Skeletal muscle tissue (tissue), 4 donors: ENCODE results near the gene CXCL8. TPM values are rescaled to one million over a fixed set of nuclear protein-coding genes. Genes with fewer than 3 reads are reported as not detected.

Source experiments
- H3K27ac ChIP-seq: one replicate; pipeline ENCODE4 v1.7.0; 2013; ENCODE audit warnings: mild to moderate bottlenecking, low read depth, low read length, inconsistent platforms
- H3K27me3 ChIP-seq, 3 donors: one replicate each; pipeline ENCODE4 v1.7.0; 2013; ENCODE audit warnings: low read length in 3 of 3; ENCODE audit not compliant: control insufficient read depth in 3 of 3, insufficient read depth in 3 of 3
- H3K36me3 ChIP-seq, 3 donors: one replicate each; pipeline ENCODE4 v1.7.0; 2013; ENCODE audit warnings: low read length in 3 of 3; ENCODE audit not compliant: control insufficient read depth in 3 of 3, insufficient read depth in 3 of 3
- H3K4me1 ChIP-seq, 3 donors: one replicate each; pipeline ENCODE4 v1.7.0; 2013; ENCODE audit warnings: low read length in 3 of 3, mild to moderate bottlenecking in 3 of 3; ENCODE audit not compliant: control insufficient read depth in 3 of 3, insufficient read depth in 3 of 3
- H3K4me3 ChIP-seq, 3 donors: one replicate each; pipeline ENCODE4 v1.7.0; 2013; ENCODE audit warnings: low read length in 3 of 3
- H3K9ac ChIP-seq, 3 donors: one replicate each; pipeline ENCODE4 v1.7.0; 2013; ENCODE audit warnings: low read length in 3 of 3, mild to moderate bottlenecking in 3 of 3, moderate library complexity in 2 of 3, low read depth in 1 of 3
- H3K9me3 ChIP-seq, 3 donors: one replicate each; pipeline ENCODE4 v1.7.0; 2013; ENCODE audit warnings: low read length in 3 of 3; ENCODE audit not compliant: control insufficient read depth in 3 of 3
- total RNA-seq: library from RNA; depleted of rRNA; stranded (reverse); fragments of >200 nt; gene quantifications from one replicate; pipeline ENCODE4 v1.2.3, GENCODE V29; 2014
- donor health status: Osteomylitis.

Gene CXCL8
- total RNA-seq, 1 donor from 2014 or later, result 1.0 TPM

- Histone ChIP-seq H3K4me1 (peaks cover 2 to 11% (median 5%) of the 10 kb centered on the region in 3 donors), H3K9ac (no peak overlapping the region), H3K36me3 (no peaks in the 10 kb centered on the region), H3K27me3 (no peaks in the 10 kb centered on the region), H3K4me3 (no peak overlapping the region), H3K9me3 (no peaks in the 10 kb centered on the region), H3K27ac (peak overlapping the region; percentile 38)
These were observed 35.9 kb upstream of the CXCL8 start for GRCh38 chr4:73704314-73705055.

GRCh38 chr4:73705056-73705432 lies 35.3 kb upstream of the CXCL8 start:
- H3K27me3 ChIP-seq, result no peaks in the 10 kb centered on the region
- H3K9me3 ChIP-seq, result no peaks in the 10 kb centered on the region
- H3K36me3 ChIP-seq, result no peaks in the 10 kb centered on the region
- H3K9ac ChIP-seq, result no peak overlapping the region
- H3K4me3 ChIP-seq, result no peak overlapping the region
- peak overlapping the region; percentile 4 for H3K27ac ChIP-seq
- peaks cover 2 to 11% (median 5%) of the 10 kb centered on the region in 3 donors for H3K4me1 ChIP-seq

- no peaks in the 10 kb centered on the region for H3K27me3 ChIP-seq
- peaks cover 2 to 11% (median 5%) of the 10 kb centered on the region in 3 donors for H3K4me1 ChIP-seq
- H3K9me3 ChIP-seq, result no peaks in the 10 kb centered on the region
- no peak overlapping the region for H3K9ac ChIP-seq
- H3K4me3 ChIP-seq, result no peak overlapping the region
- no peaks in the 10 kb centered on the region for H3K36me3 ChIP-seq
- no peak overlapping the region for H3K27ac ChIP-seq
These were observed 34.6 kb upstream of the CXCL8 start for GRCh38 chr4:73705721-73706120.

- Histone ChIP-seq H3K9me3 (no peaks in the 10 kb centered on the region), H3K9ac (no peak overlapping the region), H3K27ac (no peak overlapping the region), H3K36me3 (no peaks in the 10 kb centered on the region), H3K27me3 (no peaks in the 10 kb centered on the region), H3K4me3 (no peak overlapping the region), H3K4me1 (peaks cover 2 to 11% (median 5%) of the 10 kb centered on the region in 3 donors)
These were observed 33.6 kb upstream of the CXCL8 start for GRCh38 chr4:73706811-73707210.

- H3K4me3 ChIP-seq, result no peak overlapping the region
- peaks cover 2 to 11% (median 5%) of the 10 kb centered on the region in 3 donors for H3K4me1 ChIP-seq
- no peak overlapping the region for H3K9ac ChIP-seq
- no peaks in the 10 kb centered on the region for H3K9me3 ChIP-seq
- no peaks in the 10 kb centered on the region for H3K27me3 ChIP-seq
- H3K27ac ChIP-seq, result no peak overlapping the region
- H3K36me3 ChIP-seq, result no peaks in the 10 kb centered on the region
These were observed 33.0 kb upstream of the CXCL8 start for GRCh38 chr4:73707269-73707875.

GRCh38 chr4:73707918-73708577 lies 32.3 kb upstream of the CXCL8 start:
- H3K27me3 ChIP-seq, result no peaks in the 10 kb centered on the region
- no peaks in the 10 kb centered on the region for H3K36me3 ChIP-seq
- no peak overlapping the region for H3K27ac ChIP-seq
- no peaks in the 10 kb centered on the region for H3K9me3 ChIP-seq
- H3K4me3 ChIP-seq, result no peak overlapping the region
- H3K9ac ChIP-seq, result no peak overlapping the region
- peaks cover 2 to 11% (median 5%) of the 10 kb centered on the region in 3 donors for H3K4me1 ChIP-seq

- Histone ChIP-seq H3K4me1 (peaks cover 2 to 6% (median 3%) of the 10 kb centered on the region in 3 donors), H3K4me3 (no peak overlapping the region), H3K9me3 (no peaks in the 10 kb centered on the region), H3K27ac (no peak overlapping the region), H3K9ac (no peak overlapping the region), H3K27me3 (no peaks in the 10 kb centered on the region), H3K36me3 (no peaks in the 10 kb centered on the region)
These were observed 30.8 kb upstream of the CXCL8 start for GRCh38 chr4:73709451-73710033.

GRCh38 chr4:73710094-73710493 lies 30.3 kb upstream of the CXCL8 start:
- Histone ChIP-seq H3K27me3 (no peaks in the 10 kb centered on the region), H3K9ac (no peak overlapping the region), H3K4me3 (no peak overlapping the region), H3K36me3 (no peaks in the 10 kb centered on the region), H3K4me1 (peaks cover 0 to 2% (median under 1%) of the 10 kb centered on the region in 3 donors), H3K9me3 (no peaks in the 10 kb centered on the region), H3K27ac (no peak overlapping the region)

GRCh38 chr4:73711989-73712388 lies 28.4 kb upstream of the CXCL8 start:
- Histone ChIP-seq H3K4me1 (no peaks in the 10 kb centered on the region), H3K27me3 (no peaks in the 10 kb centered on the region), H3K9me3 (no peaks in the 10 kb centered on the region), H3K4me3 (no peak overlapping the region), H3K27ac (no peak overlapping the region), H3K9ac (no peak overlapping the region), H3K36me3 (no peaks in the 10 kb centered on the region)

- H3K9ac ChIP-seq, result no peak overlapping the region
- no peaks in the 10 kb centered on the region for H3K9me3 ChIP-seq
- H3K4me1 ChIP-seq, result no peaks in the 10 kb centered on the region
- H3K4me3 ChIP-seq, result no peak overlapping the region
- no peaks in the 10 kb centered on the region for H3K27me3 ChIP-seq
- H3K27ac ChIP-seq, result no peak overlapping the region
- no peaks in the 10 kb centered on the region for H3K36me3 ChIP-seq
These were observed 26.7 kb upstream of the CXCL8 start for GRCh38 chr4:73713650-73714049.
